HG02884 (cell line): ENCODE results near the gene ALDH1L1.

Source experiments
- ATAC-seq: cut with Tn5 transposase; IDR thresholded peaks from one replicate; pipeline ENCODE4 v1.9.1; 2021; ENCODE audit warnings: mild to moderate bottlenecking, moderate library complexity; ENCODE audit not compliant: unreplicated experiment

ALDH1L1 gene

GRCh38 chr3:126155819-126156218 is 24.6 kb downstream of the ALDH1L1 start:
- ATAC-seq: no peak

DNA sequence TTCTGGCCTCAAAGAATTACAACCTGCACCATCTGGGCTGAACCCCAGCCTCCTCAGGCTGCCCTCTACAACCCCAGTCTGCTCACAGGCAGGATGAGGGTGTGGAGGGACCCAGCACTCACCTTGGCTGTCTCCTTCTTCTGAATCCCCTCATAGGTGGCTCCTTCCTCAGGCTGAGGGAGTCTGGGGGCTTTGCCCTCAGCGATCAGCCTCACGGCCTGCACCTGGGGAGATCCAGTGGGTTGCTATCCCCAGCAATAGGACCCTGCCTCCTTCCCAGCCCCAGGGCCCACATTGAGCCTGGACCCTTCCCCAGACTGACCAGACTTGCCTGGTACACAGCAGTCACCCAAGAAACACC is 25.1 kb downstream of the ALDH1L1 start:
- ATAC-seq: no peak

GRCh38 chr3:126154391-126155279 is 25.8 kb downstream of the ALDH1L1 start:
- ATAC-seq: no peak

DNA sequence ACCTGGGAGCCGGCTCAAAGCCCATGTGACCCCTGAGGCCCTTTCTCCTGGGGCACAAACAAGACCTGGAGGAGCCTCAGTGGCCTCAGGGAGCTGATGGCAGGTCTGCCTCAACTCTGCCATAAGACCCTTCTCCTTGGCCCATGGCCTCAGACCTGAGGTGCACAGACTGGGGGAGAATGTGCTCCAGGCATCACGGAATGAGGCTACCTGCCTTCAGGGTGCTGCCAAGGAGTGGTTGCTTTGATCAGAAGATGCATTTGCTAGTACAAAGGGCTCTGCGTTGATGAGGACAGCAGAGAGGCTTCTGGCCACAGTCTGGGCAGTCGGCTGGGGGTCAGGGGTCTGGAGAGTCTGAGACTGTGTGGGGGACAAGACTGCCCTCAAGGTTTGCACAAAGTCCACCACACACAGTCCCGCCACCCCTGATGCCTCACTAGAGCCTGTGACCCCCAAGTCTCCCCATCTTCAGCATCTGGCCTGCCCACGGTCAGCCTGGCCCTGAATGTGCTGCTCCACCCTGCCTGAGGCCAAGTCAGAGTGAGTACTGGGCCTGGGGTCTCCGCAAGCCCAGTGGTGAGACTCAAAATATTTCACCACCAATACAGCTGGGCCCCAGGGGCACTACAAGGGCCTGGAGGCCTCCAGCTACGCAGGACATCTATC is 26.6 kb downstream of the ALDH1L1 start:
- no peak for ATAC-seq

DNA sequence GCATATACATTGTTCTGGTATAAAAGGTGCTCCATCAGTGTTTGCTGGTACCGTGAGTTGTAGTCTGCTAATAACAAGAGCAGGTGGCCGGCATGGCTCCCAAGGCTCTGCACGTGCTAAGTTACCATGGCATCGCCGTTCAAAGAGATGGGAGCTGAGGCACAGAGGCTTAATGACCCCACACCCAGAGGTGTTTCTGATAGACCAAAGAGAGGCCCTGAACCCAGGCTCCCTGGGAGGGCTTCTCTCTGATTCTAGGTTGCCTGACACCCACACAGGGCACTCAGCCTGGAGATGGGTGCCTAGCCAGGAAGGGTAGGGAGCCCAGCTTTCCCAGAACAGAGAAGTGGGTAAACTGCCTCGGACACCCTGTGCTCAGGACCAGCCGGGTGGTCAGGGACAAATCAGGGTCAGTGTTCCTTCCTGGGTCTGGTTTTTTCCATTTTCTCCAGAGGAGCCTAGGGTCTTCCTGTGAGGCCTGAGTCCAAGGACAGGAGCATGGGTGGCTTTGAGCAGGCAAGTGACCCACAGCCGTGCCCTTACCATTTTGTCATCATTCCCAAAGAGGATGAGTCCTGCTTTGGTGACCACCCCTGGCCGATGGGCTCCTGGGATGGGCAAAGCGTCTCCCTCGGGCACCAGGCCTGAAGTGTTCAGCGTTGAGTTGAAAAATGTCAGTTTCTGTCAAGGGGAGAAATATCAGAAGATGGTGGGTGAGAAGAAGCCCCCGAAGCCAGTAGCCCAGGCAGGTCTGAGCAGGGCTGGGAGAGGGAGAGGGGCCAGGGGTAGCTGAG is 27.3 kb downstream of the ALDH1L1 start:
- no peak for ATAC-seq

GRCh38 chr3:126152458-126152857 is 27.9 kb downstream of the ALDH1L1 start:
- no peak for ATAC-seq

DNA sequence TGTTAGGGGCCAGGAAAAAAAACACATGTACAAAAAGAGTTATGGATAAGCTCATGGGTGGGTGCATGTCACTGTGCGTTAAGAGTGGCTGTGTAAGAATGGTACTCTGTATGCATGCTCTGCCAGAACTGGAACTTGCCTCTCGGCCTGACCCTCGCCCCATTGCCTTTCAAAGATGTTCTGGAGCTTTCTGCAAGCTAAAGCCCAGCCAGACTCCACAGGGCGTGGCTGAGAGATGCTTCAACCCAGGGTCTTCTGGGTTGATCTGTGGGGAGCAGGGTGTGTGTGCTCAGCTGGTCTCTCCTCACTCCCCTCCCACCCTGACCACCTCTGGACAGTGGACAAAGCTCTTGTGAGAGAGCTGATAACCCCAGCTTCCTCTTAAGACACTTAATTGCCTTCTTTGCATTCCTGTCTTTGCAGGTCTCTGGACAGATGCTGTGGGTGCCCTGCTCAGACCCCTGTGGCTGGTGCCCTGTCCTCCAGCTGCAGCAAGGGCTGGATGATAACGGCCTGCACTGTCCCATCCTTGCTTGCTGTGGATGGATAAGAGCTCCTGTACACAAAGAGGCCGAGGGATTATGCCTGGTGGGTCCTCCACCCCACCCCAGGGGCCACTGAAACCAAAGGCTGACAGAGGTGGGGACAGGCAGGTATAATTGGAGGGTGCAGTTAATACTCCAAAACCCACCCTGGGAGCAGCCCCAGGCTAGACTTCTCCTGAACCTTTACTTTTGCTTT is 28.7 kb downstream of the ALDH1L1 start:
- ATAC-seq: no peak

DNA sequence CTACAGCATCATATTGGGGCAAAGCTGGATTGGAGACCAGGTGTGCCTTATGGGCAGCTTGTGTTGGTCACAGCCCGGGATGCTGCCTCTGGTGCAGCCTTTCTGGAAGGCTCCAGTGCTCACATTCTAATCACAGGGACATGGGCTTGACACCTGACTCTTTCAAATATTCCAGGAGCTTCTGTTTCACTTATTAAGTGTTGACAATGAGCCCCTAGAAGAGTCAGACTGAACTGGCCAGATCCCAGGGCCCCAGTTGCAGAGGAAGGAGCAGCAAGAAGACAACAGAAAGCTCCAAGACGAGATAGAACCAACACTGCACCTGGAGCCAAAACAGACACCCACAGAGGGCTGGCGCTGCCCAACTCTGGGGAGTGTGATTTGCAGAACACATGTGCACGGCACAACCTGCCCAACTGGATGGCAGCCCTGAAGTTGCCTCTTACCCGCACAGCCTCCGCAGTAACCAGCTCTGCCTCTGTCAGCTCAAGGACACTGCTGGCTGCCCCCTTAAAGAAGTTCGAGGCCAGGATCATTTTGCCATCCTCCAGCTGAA is 30.3 kb downstream of the ALDH1L1 start:
- ATAC-seq: no peak

DNA sequence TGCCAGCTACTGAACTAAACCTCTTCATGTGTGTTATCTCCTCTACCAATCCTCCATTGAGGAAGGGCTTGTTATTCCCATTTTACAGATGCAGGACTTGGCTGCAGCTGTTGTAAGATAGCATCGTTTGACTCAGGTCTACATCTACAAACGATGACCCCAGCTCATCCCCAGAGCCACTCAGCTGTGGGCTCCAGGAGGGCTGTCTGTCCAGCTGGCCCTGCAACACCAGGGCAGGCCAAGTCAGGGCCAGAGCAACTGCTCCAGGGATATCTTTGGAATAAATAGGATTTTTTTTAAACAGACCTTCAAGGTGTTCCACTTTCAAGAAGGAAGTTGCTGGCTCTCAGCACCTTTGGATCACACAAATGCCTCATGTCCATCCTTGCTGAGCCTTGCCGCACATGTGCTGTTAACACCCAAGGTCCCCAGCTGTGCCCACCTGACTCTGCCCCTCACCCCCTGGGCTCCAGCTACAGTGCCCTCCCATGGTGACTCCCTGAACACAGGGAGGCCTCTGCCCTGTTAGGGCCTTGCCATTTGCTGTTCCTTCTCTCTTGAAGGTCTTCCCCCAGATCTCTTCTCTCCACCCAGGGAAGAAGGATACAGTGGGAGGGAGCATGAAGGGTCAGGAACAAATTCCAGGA is 31.0 kb downstream of the ALDH1L1 start:
- ATAC-seq: no peak

- ATAC-seq: no peak
Observed at GRCh38 chr3:126147932-126148683, 32.3 kb downstream of the ALDH1L1 start.

DNA sequence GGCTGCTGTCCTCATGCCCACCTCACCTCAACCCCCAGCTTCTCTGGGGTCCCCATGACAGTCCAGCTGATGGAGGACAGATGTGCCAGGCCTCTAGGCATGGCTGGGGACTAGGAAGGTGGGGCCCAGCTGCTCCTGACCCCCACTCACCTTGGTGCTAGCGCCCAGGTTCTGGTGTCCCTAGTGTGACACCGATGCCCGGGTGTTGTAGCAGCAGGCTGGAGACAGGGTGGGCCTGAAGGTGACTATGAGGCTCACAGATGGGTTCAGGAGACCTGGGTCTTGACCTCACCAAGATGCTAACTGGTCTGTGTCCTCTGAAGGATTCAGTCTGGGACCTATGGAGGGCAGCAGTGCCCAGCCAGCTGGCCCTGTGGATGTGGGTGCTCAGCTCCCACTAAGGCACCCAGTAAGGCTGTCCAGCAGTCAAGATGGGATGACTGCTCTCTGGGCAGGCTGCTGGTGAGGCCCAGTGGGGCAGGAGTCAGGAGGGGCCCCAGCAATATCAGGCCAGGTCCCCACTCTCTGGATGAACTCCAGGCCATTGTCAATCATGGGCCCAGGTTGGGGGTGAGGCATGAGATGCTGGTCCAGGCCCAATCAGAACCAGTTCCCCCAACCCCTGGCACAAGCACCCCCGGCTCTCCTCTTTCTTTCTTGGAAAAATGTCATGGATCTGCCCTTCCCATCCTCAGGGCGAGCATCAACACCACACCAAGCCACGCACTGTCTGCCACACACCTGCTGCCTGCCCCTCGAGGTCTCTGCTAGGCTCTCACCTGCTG is 33.0 kb downstream of the ALDH1L1 start:
- ATAC-seq: no peak

GRCh38 chr3:126146525-126147146 is 33.8 kb downstream of the ALDH1L1 start:
- ATAC-seq: no peak

- no peak for ATAC-seq
Observed at GRCh38 chr3:126146034-126146433, 34.4 kb downstream of the ALDH1L1 start.

DNA sequence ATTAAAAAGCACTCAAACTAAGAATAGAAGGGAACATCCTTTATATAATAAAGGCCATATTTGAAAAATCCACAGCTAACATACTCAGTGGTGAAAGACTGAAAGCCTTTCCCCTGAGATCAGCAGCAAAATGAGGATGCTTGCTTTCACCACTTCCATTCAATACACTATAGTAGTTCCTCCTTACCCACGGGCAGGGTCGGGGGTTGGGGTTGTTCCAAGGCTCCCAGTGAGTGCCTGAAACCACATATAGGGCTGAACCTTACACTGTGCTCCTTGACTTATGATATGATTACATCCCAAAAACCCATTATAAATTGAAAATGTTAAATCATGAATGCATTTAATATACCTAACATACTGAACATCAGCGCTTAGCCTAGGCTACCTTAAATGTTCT is 37.7 kb downstream of the ALDH1L1 start:
- ATAC-seq: no peak

GRCh38 chr3:126137490-126138130 is 42.8 kb downstream of the ALDH1L1 start:
- no peak for ATAC-seq

- ATAC-seq: no peak
Observed at GRCh38 chr3:126136428-126137220, 43.8 kb downstream of the ALDH1L1 start.
